ENCODE results near the gene INMT. TPM values are rescaled to one million over a fixed set of nuclear protein-coding genes. Genes with fewer than 3 reads are reported as not detected.

The INMT gene
- total and polyA plus RNA-seq, 2 of the 13 experiments (the other 11 are each of a cell fraction or from before 2014, with no cell fraction given): not detected

- FAIRE-seq (no peak), ATAC-seq (no peak), DNase-seq (ENCODE audit: low spot score) (no peak)
- Histone ChIP-seq H3K27ac (ENCODE audit: extremely low read length, insufficient read depth, low read length) (no peak overlapping the region), H3K4me3 (replicated peaks in 1 of 3; ENCODE audit: insufficient read depth in 1 of 3, low read depth in 2 of 3, low read length in 3 of 3) (no peak overlapping the region), H2AFZ (ENCODE audit: low read length) (no peak overlapping the region), H4K20me1 (ENCODE audit: insufficient read depth, low read length) (no peaks in the 10 kb centered on the region), H3K4me2 (ENCODE audit: low read depth, low read length) (no peak overlapping the region), H3K79me2 (ENCODE audit: insufficient read depth, low read length) (no peaks in the 10 kb centered on the region), H3K27me3 (ENCODE audit: control insufficient read depth in 1 of 2, insufficient read depth in 2 of 2, low read length in 2 of 2) (no peaks in the 10 kb centered on the region), H3K36me3 (replicated peaks in 1 of 2; ENCODE audit: control insufficient read depth in 1 of 2, insufficient read depth in 2 of 2, low read length in 2 of 2) (no peaks in the 10 kb centered on the region), H3K4me1 (ENCODE audit: insufficient read depth, low read length) (peaks cover 28% of the 10 kb centered on the region), H3K9me3 (ENCODE audit: low read length) (no peaks in the 10 kb centered on the region), H3K9ac (ENCODE audit: insufficient read depth, low read depth, low read length) (no peak overlapping the region)
- ChIA-PET POLR2A (no interaction called here), CTCF (ENCODE audit: low intra/inter-chr PET ratio, low total read pairs) (no interaction called here)
- 0% methylated on average over 1 of the region's 1 CpG for WGBS (ENCODE audit: low lambda C conversion rate)
- in situ Hi-C loops (cut with HindIII; ENCODE audit: extremely low pct_ligation_motif_present, low pct_unique_long_range_greater_than_20kb) (no loop called here), intact Hi-C loops (cut with micrococcal nuclease; ENCODE audit: unreplicated experiment) (no loop called here)
- TF ChIP-seq POLR2A (IDR thresholded peaks at IDR 0.05; ENCODE audit: insufficient read depth in 1 of 2, low read depth in 2 of 2, low read length in 2 of 2): no peak
- no peak for TF ChIP-seq ZNF878 (CRISPR knock-in tag; IDR thresholded peaks at IDR 0.05)
- no peak for TF ChIP-seq ZNF780A (CRISPR knock-in tag; IDR thresholded peaks at IDR 0.05)
- no peak for TF ChIP-seq CBX5 (CRISPR knock-in tag; IDR thresholded peaks at IDR 0.05; ENCODE audit: borderline replicate concordance)
- no peak for TF ChIP-seq BATF2 (CRISPR knock-in tag; IDR thresholded peaks at IDR 0.05)
- BruUV-seq (replicated peaks): no TSS peak
Measured at GRCh38 chr7:30796105-30796869, 44.4 kb downstream of the INMT start.

GRCh38 chr7:30797176-30798040 lies 45.5 kb downstream of the INMT start:
- TF ChIP-seq CREB1 (IDR thresholded peaks at IDR 0.05) (no peak), CREB1 (CRISPR knock-in tag; IDR thresholded peaks at IDR 0.05) (no peak), EEA1 (CRISPR knock-in tag; IDR thresholded peaks at IDR 0.05; ENCODE audit: borderline replicate concordance) (no peak), HNF4A (CRISPR knock-in tag; IDR thresholded peaks at IDR 0.05) (peak; percentile 54)

More at GRCh38 chr7:30797176-30798040, 45.5 kb downstream of the INMT start:
- Histone ChIP-seq H2AFZ (ENCODE audit: low read length) (no peak overlapping the region), H3K9ac (ENCODE audit: insufficient read depth, low read depth, low read length) (no peak overlapping the region), H4K20me1 (ENCODE audit: insufficient read depth, low read length) (no peaks in the 10 kb centered on the region), H3K4me3 (replicated peaks in 1 of 3; ENCODE audit: insufficient read depth in 1 of 3, low read depth in 2 of 3, low read length in 3 of 3) (no peak overlapping the region), H3K9me3 (ENCODE audit: low read length) (no peaks in the 10 kb centered on the region), H3K79me2 (ENCODE audit: insufficient read depth, low read length) (no peaks in the 10 kb centered on the region), H3K4me1 (ENCODE audit: insufficient read depth, low read length) (peaks cover 28% of the 10 kb centered on the region), H3K27me3 (ENCODE audit: control insufficient read depth in 1 of 2, insufficient read depth in 2 of 2, low read length in 2 of 2) (no peaks in the 10 kb centered on the region), H3K36me3 (replicated peaks in 1 of 2; ENCODE audit: control insufficient read depth in 1 of 2, insufficient read depth in 2 of 2, low read length in 2 of 2) (no peaks in the 10 kb centered on the region), H3K27ac (ENCODE audit: extremely low read length, insufficient read depth, low read length) (no peak overlapping the region), H3K4me2 (ENCODE audit: low read depth, low read length) (no peak overlapping the region)
- peak; percentile 60 for ATAC-seq
- no TSS peak for BruUV-seq (replicated peaks)
- POLR2A ChIA-PET: no interaction called here
- 24% methylated on average over 8 of the region's 8 CpGs for WGBS (ENCODE audit: low lambda C conversion rate)
- in situ Hi-C loops (cut with HindIII; ENCODE audit: extremely low pct_ligation_motif_present, low pct_unique_long_range_greater_than_20kb) (no loop called here), intact Hi-C loops (cut with micrococcal nuclease; ENCODE audit: unreplicated experiment) (no loop called here)
- CTCF ChIA-PET (ENCODE audit: low intra/inter-chr PET ratio, low total read pairs): no interaction called here
- no peak for DNase-seq (ENCODE audit: low spot score)
- FAIRE-seq: no peak
